ENCODE measurements around the gene OR9A2.

The OR9A2 gene, protein sequence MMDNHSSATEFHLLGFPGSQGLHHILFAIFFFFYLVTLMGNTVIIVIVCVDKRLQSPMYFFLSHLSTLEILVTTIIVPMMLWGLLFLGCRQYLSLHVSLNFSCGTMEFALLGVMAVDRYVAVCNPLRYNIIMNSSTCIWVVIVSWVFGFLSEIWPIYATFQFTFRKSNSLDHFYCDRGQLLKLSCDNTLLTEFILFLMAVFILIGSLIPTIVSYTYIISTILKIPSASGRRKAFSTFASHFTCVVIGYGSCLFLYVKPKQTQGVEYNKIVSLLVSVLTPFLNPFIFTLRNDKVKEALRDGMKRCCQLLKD

DNA sequence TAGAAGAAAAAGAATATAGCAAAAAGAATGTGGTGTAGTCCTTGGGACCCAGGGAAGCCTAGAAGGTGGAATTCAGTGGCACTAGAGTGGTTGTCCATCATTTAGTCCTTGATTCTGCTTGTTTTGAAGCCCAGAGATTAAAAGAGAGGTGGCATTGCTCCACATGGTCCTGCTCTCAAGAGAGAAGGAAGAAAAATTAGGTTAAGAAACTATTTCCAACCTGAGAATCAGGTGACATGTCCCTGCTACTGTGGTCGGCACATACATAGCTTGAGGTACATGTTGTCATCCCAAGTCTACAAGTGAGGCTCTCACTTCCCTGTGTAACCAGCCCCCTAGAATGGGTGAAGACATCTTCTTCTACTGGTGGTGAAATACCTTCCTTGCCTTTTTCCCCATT, at the start of gene OR9A2:
Gene OR9A2, minus strand, starts transcription at position 101 of the 400 bp plus-strand sequence. Its CDS starts 0 bp downstream, at position 101.
- DNase-seq, result no peak

DNA sequence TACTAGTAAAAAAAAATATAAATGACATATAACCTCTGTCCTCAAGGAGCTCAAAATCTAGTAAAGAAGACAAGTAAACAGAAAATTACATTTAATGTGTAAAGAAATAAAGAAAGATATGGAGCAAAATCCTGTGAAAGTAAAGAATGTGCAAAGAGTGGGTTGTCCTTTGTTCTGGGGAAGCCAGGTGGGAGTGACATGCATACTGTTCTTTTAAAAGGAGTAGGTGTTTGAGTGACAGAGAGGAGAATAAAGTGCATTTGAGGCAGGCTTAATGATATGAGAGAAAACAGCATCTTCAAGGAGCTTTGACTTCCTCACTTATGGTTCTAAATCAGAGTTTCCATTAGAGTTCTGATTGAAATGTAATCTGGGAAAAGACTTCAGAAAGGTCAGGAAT, 47.2 kb upstream of the OR9A2 start:
- DNase-seq, result no peak

DNA sequence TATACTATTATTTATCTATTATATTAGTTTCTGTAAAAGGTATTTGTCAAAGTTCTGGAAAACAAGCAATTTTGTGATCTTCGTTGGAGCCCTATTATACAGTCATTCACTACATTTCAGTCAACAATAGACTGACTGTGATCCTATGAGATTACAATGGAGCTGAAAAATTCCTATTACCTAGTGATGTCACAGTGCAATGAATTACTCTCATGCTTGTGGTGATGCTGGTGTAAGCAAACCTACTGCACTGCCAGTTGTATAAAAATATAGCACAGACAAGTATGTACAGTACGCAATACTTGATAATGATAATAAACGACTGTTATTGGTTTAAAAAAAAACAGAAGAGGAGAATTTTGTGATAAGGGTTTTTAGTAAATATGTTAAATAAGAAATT, 46.6 kb upstream of the OR9A2 start:
- DNase-seq, result no peak

DNA sequence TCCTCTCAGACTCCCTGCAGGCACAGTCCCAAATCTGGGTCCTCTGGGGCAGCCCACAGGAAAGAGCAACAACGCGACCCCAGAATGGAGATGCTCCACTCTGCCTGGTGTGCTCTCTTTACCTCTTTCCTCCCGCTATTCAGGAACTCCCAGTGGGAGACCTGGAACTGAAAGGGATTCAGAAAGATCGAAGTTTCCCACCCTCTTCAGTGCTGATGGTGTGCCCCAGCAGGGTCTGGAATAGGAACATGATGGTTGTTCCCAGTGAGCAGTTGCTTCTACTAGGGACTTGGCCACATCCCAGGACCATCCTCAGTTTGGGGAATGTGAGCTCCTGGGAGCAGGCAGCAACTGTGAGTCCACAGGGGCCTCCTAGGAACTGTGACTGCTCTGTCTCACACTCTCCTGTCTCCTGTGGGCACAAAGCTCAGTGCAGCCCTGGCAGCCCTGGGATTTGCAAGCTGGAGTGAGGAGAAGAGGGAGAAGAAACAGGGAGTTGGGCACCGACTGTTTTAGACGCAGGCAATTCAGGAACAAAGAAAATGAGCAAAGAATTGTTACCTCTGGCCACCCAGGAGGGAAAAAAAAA, 43.1 kb upstream of the OR9A2 start:
- DNase-seq, result no peak

DNA sequence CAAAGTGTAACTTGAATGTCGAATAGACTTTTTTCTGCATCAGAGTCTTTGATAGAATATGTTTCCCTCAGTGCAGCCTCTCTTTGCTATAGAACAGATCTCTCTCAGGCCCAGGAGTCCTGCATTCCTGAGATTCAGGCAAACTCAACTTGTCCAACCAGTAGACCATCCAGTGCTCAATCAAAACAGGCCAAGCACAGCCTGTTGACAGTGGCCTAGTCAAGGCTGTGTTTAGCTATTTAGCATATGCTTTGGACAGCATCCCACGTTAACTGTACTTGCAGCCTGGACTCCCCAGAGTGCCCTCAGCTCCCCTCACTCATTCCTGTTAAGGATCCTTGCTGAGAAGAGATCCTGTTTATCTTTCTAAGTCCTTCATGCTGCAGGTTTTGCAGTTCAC, 41.5 kb upstream of the OR9A2 start:
- no peak for DNase-seq

DNA sequence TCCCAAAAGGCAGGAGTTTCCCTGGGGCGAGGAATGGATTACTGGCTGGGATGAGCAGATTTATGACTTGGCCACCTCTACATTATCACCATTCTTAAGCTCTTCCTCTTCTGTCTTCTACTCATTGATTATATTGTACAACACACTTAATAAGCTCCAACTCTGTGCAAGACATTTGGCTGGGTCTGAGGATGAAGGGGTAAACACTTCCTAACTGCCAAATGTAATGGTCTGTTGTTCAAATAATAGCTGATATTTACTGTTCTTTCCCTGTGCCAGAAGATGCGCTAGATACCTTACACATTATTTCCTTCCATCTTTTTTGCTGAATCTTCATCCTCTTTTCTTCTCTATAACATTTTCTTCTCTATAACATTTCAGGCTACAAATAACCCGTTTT, 36.8 kb upstream of the OR9A2 start:
- DNase-seq, result no peak

DNA sequence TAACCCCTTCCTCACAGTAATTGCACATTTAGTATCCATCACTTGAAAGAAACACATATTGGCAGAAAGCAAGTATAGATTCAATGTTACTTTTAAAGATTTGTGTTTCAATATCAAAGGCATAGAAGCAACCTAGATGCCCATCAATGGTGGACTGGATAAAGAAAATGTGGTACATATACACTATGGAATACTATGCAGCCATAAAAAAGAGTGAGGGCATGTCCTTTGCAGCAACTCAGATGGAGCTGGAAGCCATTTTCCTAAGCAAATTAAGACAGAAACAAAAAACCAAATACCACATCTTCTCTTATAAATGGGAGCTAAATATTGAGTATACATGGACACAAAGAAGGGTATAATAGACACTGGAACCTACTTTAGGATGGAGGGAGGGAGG, 28.8 kb upstream of the OR9A2 start:
- no peak for DNase-seq

DNA sequence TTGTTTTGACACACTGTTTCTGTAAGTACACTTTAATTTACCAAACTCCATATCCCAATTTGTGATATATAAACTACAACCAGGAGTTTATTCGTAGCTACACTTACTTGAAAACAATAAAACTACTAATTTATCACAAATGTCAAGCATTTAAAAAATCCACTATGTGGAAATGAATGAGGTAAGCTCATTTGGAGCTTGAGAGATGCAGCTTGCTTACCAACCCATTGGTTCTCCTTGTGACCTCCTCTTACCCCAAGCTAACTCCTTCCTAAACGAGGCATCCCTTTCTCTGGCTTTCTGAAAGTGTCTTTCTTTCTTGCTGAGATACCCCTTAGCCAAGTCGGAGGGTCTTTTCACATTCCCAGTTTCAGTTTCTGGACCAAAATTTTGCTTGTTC, 27.7 kb upstream of the OR9A2 start:
- DNase-seq, result no peak

DNA sequence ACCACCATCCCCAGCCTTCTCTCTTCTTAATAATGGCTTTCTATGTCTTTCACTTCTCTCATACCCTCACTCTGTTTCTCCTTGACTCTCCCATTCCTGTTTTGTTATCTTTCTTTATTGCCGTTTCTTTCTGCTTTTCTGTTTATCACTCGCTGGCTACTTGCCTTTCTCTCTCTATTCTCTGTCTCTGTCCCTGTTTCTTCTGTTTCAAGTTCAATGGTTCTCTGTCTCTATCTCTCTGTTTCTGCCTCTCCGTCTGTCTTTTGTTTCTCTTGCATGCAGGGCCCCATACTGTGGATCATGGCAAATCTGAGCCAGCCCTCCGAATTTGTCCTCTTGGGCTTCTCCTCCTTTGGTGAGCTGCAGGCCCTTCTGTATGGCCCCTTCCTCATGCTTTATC, 25.1 kb upstream of the OR9A2 start, which contains the start of gene OR6V1:
Gene OR6V1, plus strand, starts transcription at position 301 of the 400 bp plus-strand sequence. Its CDS starts 0 bp downstream, at position 301.
- DNase-seq, result no peak

DNA sequence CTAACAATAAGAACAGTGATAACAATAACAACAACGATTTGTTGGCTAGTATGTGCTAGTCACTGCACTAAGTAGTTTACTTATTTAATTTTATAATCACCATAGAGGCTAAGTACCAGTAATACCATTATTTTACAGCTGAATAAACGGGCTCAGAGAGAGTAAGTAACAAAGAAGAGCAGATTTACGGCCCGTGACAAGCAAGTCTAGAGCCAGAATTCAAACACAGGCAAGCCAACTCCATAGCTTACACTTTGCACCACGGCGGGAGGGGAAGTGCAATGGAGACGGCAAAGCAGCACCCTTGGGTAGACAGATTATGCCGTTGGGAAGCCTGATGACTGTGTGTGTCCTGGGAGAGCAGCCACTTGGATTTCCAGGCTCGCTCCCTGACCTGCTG, 24.0 kb upstream of the OR9A2 start:
- DNase-seq, result no peak

DNA sequence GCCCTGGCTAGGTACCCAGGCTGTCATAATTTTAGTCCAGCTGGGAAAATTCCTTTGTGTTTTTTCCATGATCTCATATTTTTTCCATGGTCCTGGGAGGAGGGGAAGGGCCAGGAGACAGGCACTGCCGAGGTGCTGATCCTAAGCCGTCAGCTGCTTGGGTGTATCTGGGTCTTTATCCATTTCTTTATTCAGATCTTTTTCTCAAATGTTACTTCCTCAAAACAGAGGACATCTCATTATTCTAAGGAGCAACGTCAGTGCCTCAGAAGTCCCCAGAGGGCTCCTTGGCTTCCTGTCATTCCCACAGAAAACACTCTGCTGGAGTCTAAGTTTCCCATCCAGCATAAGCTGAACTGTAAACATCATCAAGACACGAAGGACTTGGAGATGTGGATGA, 22.4 kb upstream of the OR9A2 start:
- DNase-seq, result no peak

DNA sequence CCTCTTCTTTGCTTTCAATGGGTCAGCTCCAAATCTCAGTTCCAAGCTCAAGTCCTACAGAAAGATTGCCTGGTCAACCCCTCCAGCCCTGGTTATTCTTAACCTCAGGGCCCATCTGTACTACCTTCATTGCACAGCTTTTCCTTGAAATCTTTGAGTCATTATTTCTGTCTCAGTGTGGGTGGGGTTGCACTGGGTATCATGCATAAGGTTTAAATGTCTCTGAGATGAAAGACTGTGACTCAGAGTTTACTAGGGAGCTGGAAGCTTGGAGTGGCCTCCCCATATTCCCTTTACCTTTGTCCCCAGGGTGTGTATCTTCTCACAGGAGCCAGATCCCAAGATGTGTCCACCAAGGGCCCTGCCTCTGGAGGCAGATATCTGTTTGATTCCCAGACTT, 21.9 kb upstream of the OR9A2 start:
- no peak for DNase-seq

DNA sequence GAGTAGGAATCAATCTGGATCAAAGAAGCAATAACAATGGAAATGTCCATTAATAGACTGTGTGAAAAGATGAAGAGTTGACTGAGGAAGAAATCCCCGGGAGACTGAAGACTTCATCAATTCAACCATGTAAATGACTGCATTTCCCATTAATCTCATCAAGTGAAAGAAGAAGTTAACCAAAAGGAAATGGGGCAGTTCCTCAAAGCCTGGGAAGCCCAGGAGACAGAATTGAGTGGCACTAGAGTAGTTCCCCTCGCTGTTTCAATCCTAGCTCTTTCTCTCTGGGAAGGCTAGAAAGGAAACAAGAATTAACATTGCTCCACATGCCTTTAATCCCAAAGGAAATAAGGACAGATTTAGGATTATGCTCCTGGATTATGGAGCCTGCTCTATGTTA, 20.4 kb upstream of the OR9A2 start:
- no peak for DNase-seq

DNA sequence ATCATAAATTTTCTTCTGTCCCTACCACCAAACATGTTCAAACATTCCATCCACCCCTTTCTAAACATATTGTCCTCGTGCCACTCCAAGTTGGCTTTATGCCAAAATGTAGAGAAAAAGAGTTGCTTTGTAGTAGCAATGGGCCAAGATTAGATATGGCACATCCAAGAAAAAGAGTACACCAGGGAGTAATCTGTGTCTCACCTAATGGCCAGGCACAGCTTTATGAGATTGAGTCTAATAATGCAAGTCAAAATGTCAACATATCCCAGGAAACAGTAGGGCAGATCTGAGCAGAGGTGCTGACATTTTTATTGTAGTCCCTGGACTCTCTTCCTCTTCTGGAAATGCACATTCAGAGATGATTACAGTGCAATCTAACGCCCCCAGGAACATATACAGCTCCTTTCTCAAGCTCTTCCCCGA, 19.5 kb upstream of the OR9A2 start:
- no peak for DNase-seq

DNA sequence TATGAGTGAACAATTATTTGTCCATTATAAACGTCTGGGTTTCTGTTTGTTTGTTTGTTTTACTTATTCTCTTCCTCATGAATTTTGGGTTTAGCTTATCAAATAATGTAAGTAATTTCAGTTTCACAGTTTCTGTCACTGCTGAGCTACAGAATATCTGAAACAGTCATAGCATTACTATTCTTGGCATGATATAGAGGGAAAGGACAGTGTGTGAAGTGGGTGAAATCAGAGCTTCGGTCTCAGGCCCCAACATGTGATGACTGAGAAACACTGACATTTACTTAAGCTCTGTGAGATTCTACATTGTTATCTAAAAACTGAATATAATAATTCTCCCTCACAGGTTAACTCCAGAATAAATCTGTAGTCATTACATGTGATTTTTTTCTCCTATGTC, 16.5 kb upstream of the OR9A2 start:
- no peak for DNase-seq

DNA sequence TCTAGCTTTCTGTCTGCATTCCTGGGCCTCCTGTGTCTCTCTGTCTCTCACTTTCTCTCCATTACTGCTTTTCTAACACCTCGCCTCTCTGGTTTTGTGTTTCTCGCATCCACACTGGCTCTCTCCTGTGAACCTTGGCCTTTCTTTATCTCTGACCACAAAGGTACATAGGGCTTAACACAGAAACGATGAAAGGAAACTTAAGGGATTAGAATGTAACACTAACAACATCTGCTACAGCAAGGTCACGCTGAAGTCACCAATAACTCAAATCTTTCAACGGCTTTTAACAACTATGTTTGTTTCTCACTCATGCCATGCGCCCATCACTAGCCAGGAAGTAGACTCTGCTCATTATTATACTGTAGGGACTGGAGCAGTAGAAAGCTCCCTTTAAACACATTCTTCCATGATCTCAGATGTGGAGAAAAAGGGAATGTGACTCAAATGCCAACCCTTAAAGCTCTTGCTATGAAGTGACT, 15.9 kb upstream of the OR9A2 start:
- DNase-seq, result no peak

DNA sequence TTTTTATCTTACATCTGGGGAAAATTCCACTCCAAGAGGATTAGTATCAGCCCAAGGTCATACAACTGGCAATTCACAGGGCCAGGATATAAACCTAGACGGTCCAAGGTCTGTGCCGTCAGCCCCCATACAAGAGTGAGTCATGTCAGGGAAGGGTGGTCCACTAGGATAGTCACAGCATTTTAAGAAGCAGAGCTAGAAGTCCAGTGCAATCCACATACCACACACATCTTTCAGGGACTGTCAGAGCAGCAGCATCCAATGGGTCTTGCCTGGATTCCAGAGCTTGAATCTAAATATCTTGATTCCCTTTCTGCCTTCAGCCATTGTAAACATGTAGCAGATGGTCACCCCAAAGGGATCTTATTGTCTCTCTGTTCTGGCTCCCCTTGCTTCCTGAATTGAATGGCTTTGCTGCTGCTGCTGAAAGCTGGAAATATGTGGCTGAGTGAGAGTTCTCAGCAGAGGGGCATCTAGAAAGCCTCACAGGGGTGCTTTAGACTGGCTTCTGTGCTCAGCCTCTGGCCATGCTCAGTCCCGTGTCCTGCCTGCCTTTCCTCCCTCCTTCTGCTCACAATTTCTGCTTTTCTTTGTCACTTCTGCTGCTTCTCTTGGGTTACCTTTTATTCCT, 15.3 kb upstream of the OR9A2 start:
- no peak for DNase-seq

DNA sequence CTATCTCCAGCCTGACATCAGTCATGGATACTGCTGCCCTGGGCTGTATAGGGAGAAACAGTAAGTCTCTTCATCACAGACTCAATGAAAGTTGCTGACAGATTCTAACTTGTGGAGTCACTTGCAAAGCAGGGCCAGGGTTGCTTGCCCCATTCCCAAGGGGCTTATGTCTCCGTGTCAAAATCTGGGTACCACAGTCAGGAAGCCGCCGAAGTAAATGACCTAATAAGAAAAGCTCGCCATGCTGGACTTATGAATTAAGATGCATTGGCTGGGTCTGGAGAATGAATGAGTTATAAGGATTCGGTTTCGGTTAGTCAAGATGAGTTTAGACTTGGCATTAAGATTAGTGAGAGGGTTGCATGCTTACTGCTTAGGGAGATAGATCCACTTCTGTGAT, 14.4 kb upstream of the OR9A2 start:
- DNase-seq, result no peak

DNA sequence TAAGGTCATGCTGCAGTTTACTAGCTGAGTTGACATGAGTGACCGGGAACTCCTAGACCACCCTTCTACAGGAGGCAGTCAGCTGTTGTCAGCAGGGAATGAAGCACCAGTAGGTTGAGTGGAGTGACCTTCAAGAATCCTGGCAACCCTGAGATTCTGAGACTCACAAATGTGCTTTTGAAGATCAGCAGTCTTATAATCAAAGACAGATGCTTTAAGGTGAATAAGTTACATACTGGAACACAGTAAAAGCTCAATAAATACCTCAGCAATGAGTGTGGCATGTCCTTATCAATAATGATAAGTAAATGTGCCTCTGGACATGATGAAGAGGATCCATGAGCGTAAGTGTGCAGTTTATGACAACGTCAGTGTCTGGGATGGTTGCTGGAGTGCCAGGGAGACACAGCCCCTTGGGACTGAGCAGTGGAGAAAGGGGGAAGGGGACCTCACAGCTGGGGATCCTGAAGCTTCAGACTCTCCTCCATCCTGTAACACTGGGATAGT, 13.3 kb upstream of the OR9A2 start:
- DNase-seq, result no peak

DNA sequence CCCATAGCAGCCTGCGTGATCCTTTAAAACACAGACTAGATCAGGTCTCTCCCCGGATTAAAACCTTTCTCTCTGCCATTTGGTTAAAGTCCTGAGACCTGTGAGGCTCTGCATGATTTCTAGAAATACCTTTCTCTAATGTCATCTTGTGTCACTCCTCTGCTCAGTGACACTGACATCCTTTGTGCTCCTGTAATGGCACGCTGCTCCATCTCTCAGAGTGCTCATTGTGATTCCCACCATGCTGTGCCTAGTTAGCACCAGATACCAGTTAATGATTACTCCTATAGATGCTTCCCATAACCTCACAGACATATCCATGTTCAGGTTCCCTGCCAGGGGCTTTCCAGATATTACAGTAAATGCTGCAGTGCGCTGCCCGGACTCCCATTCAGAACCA, 11.7 kb upstream of the OR9A2 start:
- DNase-seq, result no peak

DNA sequence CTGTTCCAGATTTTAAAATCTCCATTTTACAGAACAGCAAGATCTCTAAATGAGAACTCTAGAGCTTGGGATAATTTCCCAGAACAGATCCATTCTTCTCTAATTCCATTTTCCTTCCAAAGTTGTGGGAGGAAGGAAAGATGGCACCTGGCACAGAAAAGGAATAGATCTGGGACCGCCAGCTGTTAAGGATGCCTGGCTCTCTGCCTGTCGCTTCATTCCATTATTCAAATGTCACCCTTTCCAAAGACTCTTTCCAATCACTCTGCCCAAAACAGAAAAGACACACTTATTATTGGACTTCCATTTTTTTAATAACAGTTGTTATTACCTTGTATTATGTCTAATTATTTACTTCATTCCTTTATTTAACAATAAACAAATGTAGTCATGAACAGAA, 751 bp upstream of the OR9A2 start:
- DNase-seq, result no peak

DNA sequence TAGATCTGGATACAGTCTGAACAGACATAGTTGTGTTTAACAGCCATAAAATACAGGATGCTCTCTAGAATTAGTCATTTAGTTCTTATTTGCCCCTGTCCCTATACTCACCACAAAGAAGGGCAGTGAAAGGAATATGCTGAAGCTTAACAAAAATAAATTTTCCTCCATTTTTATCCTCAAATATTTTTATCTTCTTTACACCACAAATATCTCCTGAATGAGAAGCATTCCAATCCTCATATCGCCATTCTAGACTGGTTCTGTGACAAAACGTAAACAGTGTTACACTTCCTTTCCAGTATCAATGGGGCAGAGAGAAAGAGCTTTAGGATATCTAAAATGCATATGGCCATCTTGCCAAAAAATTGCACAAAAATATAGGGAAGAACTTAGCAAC, 1.6 kb downstream of the OR9A2 start:
- DNase-seq, result no peak

DNA sequence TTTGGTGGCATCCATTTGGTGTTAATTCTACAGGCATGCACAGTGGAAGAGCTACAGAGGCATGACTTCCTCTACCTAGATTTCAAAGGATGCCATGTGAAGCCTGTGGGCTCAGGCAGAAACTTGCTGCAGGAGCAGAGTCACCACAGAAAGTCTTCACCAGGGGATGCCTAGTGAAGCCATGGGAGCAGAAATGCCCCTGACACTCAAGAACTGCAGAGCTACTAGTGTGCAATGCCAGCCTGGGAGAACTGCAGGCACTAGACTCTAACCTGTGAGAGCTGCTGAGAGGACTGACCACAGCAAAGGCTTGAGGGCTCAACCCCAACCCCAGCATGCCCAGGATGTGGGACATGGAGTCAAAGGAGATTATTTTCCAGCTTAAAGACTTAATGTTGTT, 3.9 kb downstream of the OR9A2 start:
- no peak for DNase-seq

DNA sequence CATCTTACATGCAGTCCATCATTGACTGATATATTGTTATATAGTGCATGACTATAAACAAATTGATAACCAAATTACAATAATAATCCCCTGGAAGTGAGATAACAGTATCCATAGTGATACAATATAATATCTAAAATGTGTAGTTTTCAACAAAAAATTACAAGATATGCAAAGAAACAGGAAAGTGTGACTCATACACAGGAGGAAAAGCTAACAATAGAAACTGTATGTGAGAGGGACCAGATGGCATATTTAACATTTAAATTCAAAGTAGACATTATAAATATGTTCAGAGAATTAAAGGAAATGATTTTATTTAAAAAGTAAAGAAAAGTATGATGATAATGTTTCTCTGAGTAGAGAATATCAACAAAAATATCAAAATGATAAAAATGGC, 8.0 kb downstream of the OR9A2 start:
- no peak for DNase-seq
